HCT116 (cell line): ENCODE data around the gene KLHL2.
A peak's percentile ranks its signal among the peaks of the same experiment; 100 is the strongest.

Experiments used
- EZH2 ChIP-seq: fragments of 200-600 bp; sonication (generic); IDR thresholded peaks from 2 replicates; pipeline ENCODE4 v1.6.1; 2017; ENCODE audit warnings: antibody characterized with exemption, mixed run types
- POLR2A ChIP-seq: IDR thresholded peaks from 2 replicates; pipeline ENCODE4 v1.7.0; 2011; ENCODE audit warnings: borderline replicate concordance; ENCODE audit not compliant: insufficient read depth, insufficient read length; ENCODE audit errors: extremely low read depth
- POLR2AphosphoS5 ChIP-seq: IDR thresholded peaks from 2 replicates; pipeline ENCODE4 v1.6.1; 2011; ENCODE audit warnings: mild to moderate bottlenecking, low read depth, low read length, moderate library complexity
- SP1 ChIP-seq: IDR thresholded peaks from 2 replicates; pipeline ENCODE4 v1.6.1; 2012; ENCODE audit warnings: low read depth
- YY1 ChIP-seq: IDR thresholded peaks from 2 replicates; pipeline ENCODE4 v1.6.1; 2011; ENCODE audit warnings: low read length, low read depth, moderate library complexity, mild to moderate bottlenecking; ENCODE audit not compliant: insufficient replicate concordance; ENCODE audit errors: extremely low read depth
- TF ChIP-seq, protein P1 (sequence below), 3 experiments: fragments of 200-600 bp in 1 of 3; sonication (generic) in 1 of 3; IDR thresholded peaks in 2 of 3; conservative IDR thresholded peaks in 1 of 3; 2 replicates each; pipeline ENCODE4 v1.5.1; 2012 to 2017; ENCODE audit warnings: low read depth in 2 of 3, low read length in 2 of 3, antibody characterized with exemption in 1 of 3, borderline replicate concordance in 1 of 3, control low read depth in 1 of 3, mild to moderate bottlenecking in 1 of 3, mixed read lengths in 1 of 3, mixed run types in 1 of 3, moderate library complexity in 1 of 3; ENCODE audit not compliant: insufficient read depth in 1 of 3

DNA sequence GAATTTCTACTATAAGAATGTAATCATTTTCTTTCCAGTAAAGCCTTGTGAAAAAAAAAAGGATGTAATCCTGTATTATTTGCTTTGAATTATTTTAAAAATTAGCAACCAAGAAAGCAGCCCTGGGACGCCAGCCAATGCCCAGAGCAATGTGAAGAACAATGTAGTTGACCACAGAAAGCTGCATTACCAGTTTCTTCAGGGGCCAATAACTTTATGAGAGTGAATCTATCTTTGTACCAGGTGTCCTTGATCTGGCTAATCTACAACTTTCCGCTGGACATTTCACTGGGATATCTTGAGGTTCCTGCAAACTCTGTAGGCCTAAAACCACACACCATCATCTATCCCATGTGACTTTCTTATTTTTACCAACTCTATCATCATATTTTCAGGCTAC lies 7.6 kb upstream of the KLHL2 start:
- TF ChIP-seq, protein P1, sequence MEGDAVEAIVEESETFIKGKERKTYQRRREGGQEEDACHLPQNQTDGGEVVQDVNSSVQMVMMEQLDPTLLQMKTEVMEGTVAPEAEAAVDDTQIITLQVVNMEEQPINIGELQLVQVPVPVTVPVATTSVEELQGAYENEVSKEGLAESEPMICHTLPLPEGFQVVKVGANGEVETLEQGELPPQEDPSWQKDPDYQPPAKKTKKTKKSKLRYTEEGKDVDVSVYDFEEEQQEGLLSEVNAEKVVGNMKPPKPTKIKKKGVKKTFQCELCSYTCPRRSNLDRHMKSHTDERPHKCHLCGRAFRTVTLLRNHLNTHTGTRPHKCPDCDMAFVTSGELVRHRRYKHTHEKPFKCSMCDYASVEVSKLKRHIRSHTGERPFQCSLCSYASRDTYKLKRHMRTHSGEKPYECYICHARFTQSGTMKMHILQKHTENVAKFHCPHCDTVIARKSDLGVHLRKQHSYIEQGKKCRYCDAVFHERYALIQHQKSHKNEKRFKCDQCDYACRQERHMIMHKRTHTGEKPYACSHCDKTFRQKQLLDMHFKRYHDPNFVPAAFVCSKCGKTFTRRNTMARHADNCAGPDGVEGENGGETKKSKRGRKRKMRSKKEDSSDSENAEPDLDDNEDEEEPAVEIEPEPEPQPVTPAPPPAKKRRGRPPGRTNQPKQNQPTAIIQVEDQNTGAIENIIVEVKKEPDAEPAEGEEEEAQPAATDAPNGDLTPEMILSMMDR (IDR thresholded peaks at IDR 0.05 in 2 of 3, conservative IDR thresholded peaks at IDR 0.05 in 1 of 3; ENCODE audit: borderline replicate concordance in 1 of 3, insufficient read depth in 1 of 3, low read depth in 2 of 3, low read length in 2 of 3), result no peak
- no peak for TF ChIP-seq POLR2A
- TF ChIP-seq SP1, result peak; percentile 45; the same call in 1 of the 2 replicates
- no peak for TF ChIP-seq EZH2
- no peak for TF ChIP-seq YY1
- TF ChIP-seq POLR2AphosphoS5, result no peak
